ENCODE data around the gene MGMT. TPM values are rescaled to one million over a fixed set of nuclear protein-coding genes. Genes with fewer than 3 reads are reported as not detected.

Gene MGMT
- total RNA-seq, 2 donors from 2014 or later: 26.9 to 27.7 TPM

DNA sequence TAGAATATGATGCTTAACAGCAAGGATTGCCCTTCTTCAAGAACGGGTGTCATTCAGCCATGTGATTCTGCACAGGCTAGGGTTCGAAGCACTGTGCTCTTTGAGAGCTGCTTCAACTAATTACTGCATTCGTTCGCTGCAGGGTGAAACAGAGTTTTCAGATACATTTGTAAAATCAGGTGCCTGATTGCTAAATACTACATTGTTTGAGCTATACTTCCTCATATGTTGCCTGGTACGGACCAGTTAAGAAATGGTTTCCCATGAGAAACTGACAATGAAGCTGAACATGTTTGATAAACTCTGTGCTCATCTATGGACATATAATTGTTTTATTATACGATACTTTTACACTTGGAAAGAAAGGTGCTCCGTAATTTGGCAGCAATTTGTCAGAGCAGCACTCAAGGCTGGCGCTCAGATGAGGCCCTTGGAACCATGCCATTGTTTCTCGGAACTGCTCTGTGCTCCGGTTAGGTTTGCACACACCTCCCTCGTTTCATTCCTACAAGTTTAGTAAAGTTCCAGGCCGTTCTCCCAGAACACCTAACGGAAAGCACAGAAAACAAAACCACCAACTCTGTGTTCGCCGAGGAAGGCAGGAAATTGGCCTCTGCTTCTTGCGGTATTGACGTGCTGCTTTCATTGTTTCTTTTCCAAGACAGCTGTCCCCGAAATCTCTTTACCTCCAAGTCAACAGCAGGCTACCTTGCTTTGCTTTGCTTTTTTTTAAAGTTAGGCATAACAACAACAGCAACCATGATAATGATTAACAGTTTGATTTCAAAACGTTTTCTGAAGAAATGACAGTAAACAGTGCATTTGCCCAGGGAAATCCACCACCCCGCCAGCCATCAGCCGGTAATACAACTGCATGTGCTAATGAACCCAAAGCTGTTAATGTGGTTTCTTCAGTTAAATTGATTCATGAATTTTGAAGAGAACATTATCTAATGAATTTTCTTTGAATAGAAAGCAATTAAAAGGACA is 290.2 kb downstream of the MGMT start:
- DNase-seq (ENCODE audit: low spot score in 2 of 2): peak in 1 of 2 donors; percentile 43
- peak overlapping the region in 1 of 2 donors; percentile 44 for H3K27ac Mint-ChIP-seq
- no peak for ATAC-seq
- peaks cover 18 to 52% of the 10 kb centered on the region in 2 donors for H3K36me3 Mint-ChIP-seq
- H3K9me3 Mint-ChIP-seq: peaks cover 13 to 15% of the 10 kb centered on the region in 2 donors

DNA sequence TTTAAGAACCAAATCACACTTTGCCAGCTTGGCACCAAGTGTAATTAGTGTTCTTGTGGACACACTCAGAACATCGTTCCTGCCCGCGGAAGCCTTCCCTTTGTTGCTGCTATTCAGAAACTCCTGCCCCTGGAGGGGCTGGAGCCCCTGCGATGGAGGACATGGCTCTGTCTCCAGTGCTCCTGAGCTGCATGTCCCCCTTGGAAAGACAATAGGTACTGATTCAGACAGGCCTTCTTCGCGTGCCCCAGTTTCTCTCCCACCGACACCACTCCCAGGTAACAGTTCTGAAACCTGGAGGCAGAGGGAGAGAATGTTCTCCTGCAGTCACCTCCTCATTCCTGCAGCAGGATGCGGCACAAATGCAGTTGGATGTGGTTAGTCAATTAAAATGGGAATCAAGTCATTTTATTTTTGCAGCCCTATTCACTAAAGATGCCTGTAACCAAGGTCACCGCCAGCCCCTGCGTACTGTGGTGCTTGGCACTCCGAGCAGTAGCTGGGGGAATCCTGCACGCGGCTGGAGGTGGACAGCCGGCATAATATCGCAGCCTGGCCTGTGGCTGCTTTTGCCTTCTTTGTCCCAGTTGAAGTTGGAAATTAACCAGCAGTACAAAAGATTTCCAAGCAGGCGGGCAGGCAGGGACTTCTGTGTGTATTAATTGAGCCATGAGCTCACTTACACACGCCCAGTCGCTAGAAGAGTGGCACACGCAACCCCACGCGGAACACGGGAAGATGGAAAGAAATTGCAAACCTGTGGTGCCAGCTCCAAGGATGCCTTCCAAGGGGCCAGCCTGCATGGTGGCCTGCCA is 291.4 kb downstream of the MGMT start:
- DNase-seq (ENCODE audit: low spot score in 2 of 2): peak in 1 of 2 donors; percentile 20
- Mint-ChIP-seq H3K9me3 (peaks cover 5 to 10% of the 10 kb centered on the region in 2 donors), H3K36me3 (peaks cover 14 to 43% of the 10 kb centered on the region in 2 donors), H3K27ac (peak overlapping the region in 1 of 2 donors; percentile 65)
- no peak for ATAC-seq

DNA sequence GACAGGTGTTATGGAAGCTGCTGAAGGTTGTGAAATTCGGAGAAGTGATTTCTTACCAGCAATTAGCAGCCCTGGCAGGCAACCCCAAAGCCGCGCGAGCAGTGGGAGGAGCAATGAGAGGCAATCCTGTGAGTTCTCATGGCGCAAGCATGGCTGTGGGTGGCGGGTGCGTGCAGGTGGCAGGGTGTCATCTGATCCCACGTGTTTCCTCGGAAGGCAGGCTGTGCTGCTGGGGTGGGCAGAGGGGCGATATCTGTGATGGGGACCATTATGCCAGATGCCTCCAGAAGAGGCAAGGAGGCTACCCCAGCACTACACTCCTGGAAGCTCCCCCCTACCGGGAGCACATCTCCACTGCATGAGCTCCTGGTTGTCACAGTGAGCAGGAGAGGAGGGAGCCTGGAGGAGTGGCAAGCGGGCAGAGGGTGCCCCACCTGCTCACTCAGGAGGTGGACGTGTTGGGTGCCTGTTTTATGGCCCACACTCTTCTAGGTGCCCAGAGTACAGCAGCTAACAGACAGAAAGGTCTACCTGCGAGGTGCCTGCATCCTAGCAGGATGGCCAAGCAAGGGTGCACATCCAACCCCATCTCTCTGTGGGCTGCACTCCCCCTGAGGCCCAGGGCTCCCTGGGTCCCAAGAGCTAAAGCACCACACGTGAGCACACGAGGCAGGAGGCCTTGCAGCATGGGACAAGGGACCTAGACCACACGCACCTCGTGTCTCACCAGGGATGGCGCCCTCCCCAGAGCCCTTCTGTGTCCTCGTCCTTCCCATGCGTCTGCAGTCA is 292.4 kb downstream of the MGMT start:
- DNase-seq (ENCODE audit: low spot score in 2 of 2): no peak
- Mint-ChIP-seq H3K27ac (no peak overlapping the region), H3K9me3 (peaks cover 0 to under 1% of the 10 kb centered on the region in 2 donors), H3K36me3 (peaks cover 7 to 33% of the 10 kb centered on the region in 2 donors)
- ATAC-seq: no peak

DNA sequence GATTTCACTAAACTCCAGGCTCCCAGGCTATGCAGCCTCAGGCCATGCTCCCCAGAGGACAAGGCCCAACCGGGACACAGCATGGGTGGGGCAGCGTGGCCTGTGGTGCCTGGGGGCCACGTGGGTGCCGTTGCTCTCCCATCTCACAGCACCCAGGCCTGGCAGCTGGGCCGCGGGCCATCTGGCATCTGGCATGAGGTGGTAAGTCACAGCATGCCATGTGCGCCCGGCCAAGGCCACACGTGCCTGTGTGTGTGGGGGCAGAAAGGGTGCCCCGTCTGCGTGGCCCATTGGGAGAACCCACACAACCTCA is 292.9 kb downstream of the MGMT start:
- peaks cover 7 to 30% of the 10 kb centered on the region in 2 donors for H3K36me3 Mint-ChIP-seq
- DNase-seq (ENCODE audit: low spot score in 2 of 2): no peak
- no peaks in the 10 kb centered on the region for H3K9me3 Mint-ChIP-seq
- H3K27ac Mint-ChIP-seq: no peak overlapping the region
- ATAC-seq: no peak

DNA sequence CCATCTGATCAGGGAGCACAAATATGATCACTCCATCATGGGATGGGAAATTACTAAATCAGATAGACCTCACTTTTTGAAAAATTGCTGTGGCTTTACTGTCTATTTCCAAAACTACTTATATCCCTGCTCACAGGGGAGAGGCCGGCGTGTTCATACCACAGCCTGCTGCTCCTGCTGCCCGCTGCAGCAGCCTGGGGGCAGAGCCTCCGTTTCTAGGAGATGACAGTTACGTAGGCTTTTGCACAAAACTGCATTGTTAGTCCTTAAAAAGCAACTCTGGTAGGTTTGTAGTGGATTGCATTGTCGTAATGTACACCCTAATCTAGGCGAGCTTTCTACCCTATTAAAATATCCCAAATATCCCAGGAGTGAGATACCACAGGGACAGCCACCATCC is 293.4 kb downstream of the MGMT start:
- DNase-seq (ENCODE audit: low spot score in 2 of 2) (no peak), ATAC-seq (no peak)
- no peaks in the 10 kb centered on the region for H3K9me3 Mint-ChIP-seq
- no peak overlapping the region for H3K27ac Mint-ChIP-seq
- peaks cover 7 to 30% of the 10 kb centered on the region in 2 donors for H3K36me3 Mint-ChIP-seq

DNA sequence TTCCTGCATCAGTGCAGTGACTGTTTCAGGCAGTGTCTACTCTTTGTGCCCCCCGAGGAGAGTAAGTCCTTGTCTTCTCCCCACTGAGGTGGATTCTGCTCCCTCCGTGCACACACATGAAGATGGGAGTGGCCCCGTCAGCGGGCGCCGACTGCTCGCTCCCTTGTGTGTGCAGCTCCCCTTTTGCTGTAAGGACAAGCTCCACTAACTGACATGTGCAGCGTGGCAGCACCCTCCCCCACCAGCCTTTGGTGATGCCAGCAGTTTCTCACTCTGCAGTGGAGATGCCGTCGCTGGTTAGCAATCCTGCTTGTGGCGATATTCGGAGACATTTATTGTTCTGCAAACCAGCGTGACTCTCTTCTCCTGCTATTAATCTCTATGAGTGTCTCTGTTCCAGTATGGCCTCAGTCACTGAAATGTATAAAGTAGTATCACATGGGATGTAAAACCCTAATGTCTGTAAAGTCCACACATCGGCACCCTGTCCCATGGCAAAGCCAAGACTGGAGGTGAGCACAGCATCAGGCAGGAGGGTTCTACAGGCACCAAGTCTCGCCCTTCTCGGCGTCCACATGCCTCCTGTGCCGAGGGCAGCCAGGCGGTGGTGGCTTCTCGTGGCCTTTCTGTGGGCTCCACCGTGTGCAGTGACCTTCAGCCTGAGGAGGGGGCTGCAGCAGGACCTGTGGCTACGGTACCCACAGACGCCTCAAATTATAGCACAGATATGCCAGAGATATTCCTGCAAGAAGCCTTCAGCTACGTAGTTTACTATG is 294.3 kb downstream of the MGMT start:
- no peak for ATAC-seq
- DNase-seq (ENCODE audit: low spot score in 2 of 2): no peak
- H3K36me3 Mint-ChIP-seq: peaks cover 6 to 35% of the 10 kb centered on the region in 2 donors
- no peaks in the 10 kb centered on the region for H3K9me3 Mint-ChIP-seq
- no peak overlapping the region for H3K27ac Mint-ChIP-seq

DNA sequence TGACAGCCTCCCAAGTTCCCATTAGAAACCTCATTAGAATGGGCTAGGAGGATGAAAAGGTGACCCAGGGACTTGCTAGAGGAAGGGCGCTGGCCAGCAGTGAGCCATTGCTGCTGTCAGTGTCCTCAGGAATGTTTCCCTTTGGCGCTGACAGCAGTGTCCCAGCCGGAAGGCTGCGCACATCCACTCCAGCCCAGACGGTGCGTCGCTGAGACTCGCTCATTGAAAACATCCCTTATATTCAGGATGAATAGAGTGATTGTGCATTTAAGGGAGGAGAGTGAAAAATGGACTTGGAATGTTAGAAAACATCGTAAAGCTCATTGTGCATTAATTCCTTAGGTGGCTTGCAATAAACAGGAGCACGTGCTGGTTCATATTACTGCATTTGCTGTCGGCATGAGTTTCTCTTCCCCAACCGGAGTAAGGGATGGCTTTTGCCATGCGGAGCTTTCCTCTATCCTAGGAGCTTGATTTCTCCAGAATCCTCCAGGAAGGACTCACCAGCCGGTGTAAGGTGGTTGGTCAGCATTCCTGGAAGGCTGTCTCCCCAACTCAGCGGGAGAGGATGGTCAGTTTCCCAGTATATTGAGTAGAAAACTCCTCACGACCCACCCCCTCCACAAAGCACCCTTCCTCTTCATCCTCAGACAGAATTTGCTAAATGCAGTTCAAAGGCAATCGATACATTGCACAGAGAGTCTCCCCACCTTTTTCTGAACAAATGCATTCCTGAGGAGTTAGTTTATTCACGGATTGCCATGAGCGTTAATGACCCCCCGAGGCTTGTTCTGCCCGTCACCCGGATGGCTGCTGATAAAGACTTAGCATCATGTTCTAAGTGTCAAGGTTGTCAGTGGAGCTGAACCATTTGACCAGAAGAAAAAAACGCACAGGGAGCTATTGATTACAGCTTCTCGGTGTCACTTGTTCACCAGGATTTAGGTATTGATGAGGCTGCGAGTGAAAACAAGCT is 295.2 kb downstream of the MGMT start:
- Mint-ChIP-seq H3K27ac (no peak overlapping the region), H3K9me3 (no peaks in the 10 kb centered on the region), H3K36me3 (peaks cover 8 to 35% of the 10 kb centered on the region in 2 donors)
- ATAC-seq (no peak), DNase-seq (ENCODE audit: low spot score in 2 of 2) (no peak)

DNA sequence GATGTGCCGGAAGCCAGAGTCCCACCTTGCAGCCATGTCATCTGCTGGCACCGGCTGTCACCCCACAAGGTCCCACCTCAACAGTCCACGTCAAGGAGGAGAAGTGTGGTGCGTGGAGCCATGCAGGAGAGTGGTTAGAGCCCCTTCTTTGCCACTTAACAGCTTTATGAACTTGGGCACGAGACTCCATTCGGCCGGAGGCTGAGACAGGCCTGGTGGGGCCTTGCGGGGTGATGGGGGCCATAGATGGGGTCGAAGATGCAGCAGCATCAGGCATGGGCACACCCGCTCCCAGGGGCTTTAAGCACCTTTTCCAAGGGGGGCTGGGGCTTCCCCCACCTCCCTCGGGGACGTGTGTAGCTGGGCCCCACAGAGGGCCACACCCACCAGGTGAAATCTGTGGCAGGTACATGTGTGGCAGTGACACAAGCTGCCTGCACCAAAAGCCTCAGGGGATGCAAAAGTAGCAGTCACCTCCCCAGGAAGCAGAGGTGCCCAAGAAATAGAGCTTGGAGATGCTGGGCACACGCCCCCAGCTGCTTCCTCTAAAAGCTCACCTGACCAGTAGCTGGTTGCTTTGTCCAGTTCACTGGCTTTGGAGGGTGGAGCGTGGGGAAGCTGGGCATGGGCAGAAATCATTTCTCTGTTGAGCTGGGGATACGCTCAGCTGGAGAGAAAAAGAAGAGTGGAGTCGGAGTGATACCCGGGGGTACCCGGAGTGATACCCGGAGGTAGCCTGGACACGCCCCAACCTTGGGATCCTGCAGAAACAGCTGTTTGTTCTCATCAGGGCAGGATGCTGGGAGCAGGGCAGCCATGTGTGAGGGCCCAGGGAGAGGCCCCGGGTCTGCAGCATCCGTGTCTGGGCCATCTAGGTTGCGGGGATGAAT is 297.2 kb downstream of the MGMT start:
- H3K27ac Mint-ChIP-seq: peak overlapping the region in 1 of 2 donors; percentile 30
- DNase-seq (ENCODE audit: low spot score in 2 of 2) (peak in 1 of 2 donors; percentile 35), ATAC-seq (no peak)
- H3K9me3 Mint-ChIP-seq: no peaks in the 10 kb centered on the region
- peaks cover 14 to 37% of the 10 kb centered on the region in 2 donors for H3K36me3 Mint-ChIP-seq

DNA sequence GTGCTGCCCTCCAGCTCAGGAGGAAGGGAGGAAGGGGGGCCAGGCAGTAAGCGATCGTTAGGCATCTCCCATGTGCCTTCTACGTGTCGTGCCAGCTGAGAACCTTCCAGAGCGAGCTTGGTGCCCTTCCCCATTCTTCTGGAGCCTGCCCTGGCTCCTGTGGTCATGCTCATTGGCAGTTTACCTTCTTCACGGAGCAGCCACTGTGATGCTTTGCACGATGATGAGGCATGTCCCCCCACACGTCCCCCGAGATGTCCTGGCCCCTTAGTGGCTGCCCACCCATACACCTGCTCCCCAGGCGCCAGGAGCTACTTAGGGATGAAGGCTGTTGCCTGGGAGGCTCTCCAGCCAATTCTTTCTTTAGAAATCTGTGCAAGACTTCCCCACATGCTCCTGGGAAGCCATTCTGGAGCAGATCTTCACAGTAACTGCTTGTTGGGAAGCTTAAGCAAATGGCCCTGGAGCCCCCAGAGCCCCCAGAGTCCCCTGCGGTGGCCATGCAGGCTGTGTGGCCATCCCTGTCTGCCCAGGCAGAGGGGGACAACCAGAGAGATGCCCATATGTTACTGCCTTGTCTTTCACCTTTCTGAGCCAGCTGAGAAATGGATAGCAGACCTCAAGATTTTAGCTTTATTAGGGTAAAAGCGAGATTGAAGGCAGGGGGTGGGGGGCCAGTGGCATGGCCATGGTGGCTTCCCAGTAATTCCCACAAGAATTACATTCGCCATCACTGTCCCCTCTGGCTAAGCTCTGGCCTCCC is 298.0 kb downstream of the MGMT start:
- Mint-ChIP-seq H3K9me3 (no peaks in the 10 kb centered on the region), H3K36me3 (peaks cover 14 to 43% of the 10 kb centered on the region in 2 donors), H3K27ac (peak overlapping the region in 1 of 2 donors; percentile 30)
- no peak for ATAC-seq
- DNase-seq (ENCODE audit: low spot score in 2 of 2): peak in 1 of 2 donors; percentile 7

DNA sequence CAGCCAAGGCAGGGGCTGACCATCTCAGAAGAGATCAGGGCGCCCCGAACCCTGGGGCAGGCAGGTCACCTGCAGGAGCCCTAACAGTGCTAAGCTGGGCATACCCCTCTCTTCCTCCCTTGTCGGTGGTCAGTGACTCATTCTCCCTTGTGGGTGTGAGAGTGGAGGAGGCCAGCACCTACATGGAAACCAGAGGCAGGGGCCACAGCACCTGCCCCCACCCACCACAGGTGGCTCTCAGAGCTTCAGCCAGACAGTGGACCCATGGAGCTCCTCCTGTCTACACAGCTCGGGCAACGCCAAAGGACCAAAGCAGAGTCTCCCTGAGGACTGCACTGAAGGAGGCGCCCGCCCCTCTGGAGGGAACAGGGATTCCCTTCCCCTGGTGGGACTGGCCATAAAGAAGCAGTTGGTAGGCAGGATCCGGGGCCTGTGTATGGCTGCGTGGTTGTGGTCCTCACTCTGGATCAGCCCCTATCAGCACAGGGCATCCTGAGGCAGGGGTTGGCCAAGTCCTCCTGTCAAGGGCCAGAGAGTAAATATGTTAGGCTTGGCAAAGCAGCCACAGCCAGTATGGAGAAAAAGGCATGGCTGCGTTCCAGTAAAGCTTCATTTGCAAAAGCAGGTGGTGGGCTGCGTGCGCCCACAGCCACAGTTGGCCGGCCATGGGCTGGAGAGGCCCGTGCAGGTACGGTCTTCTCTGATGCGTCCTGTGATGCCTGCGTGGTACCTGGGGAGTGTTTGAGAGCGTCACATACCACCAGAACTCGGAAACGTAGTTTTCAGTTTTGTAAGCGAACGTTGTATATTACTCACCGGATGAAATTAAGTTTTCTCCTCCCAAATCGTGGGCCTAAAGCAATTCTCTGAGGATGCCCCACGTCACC is 298.9 kb downstream of the MGMT start:
- DNase-seq (ENCODE audit: low spot score in 2 of 2): peak in 1 of 2 donors; percentile 39
- H3K27ac Mint-ChIP-seq: peak overlapping the region in 1 of 2 donors; percentile 60
- peaks cover 19 to 43% of the 10 kb centered on the region in 2 donors for H3K36me3 Mint-ChIP-seq
- H3K9me3 Mint-ChIP-seq: no peaks in the 10 kb centered on the region
- ATAC-seq: no peak

DNA sequence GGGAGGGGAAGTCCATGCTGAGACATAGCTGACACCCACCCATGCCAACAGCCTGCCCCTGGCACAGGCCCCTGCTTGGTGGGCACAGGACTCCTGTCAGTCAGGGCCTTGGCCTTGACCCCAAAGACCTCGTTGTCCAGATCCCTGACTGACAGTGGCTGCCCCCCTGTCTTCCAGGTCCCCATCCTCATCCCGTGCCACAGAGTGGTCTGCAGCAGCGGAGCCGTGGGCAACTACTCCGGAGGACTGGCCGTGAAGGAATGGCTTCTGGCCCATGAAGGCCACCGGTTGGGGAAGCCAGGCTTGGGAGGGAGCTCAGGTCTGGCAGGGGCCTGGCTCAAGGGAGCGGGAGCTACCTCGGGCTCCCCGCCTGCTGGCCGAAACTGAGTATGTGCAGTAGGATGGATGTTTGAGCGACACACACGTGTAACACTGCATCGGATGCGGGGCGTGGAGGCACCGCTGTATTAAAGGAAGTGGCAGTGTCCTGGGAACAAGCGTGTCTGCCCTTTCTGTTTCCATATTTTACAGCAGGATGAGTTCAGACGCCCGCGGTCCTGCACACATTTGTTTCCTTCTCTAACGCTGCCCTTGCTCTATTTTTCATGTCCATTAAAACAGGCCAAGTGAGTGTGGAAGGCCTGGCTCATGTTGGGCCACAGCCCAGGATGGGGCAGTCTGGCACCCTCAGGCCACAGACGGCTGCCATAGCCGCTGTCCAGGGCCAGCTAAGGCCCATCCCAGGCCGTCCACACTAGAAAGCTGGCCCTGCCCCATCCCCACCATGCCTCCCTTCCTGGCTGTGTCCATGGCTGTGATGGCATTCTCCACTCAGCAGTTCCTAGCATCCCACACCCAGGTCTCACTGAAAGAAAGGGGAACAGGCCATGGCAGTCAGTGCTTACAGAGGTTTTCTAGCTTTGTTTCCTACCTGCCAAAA is 299.8 kb downstream of the MGMT start:
- DNase-seq (ENCODE audit: low spot score in 2 of 2): no peak
- no peak overlapping the region for H3K27ac Mint-ChIP-seq
- peaks cover 23 to 35% of the 10 kb centered on the region in 2 donors for H3K36me3 Mint-ChIP-seq
- ATAC-seq: no peak
- peaks cover 0 to 4% of the 10 kb centered on the region in 2 donors for H3K9me3 Mint-ChIP-seq

DNA sequence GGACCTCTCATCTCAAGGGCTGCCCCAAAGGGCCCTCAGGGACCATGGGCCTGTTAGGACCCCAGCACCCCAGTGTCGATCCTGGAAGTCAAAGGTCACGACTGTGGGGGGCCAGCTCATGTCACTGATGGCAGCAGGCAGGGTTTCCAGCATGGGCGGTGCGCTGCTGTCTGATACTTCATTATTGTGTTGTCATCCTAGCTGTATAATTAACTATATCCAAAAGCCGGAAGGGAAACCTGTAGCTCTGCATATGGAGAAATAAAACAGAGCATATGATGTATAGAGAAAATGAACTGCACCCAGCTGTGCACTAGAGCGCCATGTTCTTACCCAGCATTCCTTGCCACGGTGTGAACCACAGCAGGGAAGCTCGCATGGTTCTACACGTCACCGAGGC is 300.7 kb downstream of the MGMT start:
- Mint-ChIP-seq H3K27ac (no peak overlapping the region), H3K9me3 (peaks cover 0 to 4% of the 10 kb centered on the region in 2 donors), H3K36me3 (peaks cover 26 to 33% of the 10 kb centered on the region in 2 donors)
- ATAC-seq (no peak), DNase-seq (ENCODE audit: low spot score in 2 of 2) (no peak)

Data from activated naive CD4-positive, alpha-beta T cell treated with anti-CD3 and anti-CD28 coated beads, Interleukin-2, amount 50 U/mL, for 72 hours (primary cell).